H1 (cell line): ENCODE results near the gene SAMD9L. TPM values are rescaled to one million over a fixed set of nuclear protein-coding genes. Genes with fewer than 3 reads are reported as not detected.

Experiments used
- CTCF ChIA-PET: fragments of 300-600 bp; sonication (Branson Sonifier 250); formaldehyde crosslinking; loops from one replicate; lab custom pipeline; 2021; ENCODE audit not compliant: partially characterized antibody; lab: Charles Lee
- POLR2A ChIA-PET: fragments of 300-600 bp; sonication (Branson Sonifier 250); formaldehyde crosslinking; loops from one replicate; lab custom pipeline; 2021; ENCODE audit warnings: inconsistent platforms; ENCODE audit not compliant: partially characterized antibody; lab: Charles Lee
- DNase-seq, 2 experiments: peaks; one replicate each; pipeline versions ENCODE4 v3.0.0 to v3.0.0-alpha.2; 2010 to 2022; ENCODE audit warnings: low spot score in 2 of 2, low read depth in 1 of 2, mixed read lengths in 1 of 2
- FAIRE-seq: peaks from 2 replicates; lab custom pipeline; 2011; peaks lifted over from hg19 to GRCh38; lab: Jason Lieb, UNC
- H2AFZ ChIP-seq: 2 replicates; pipeline ENCODE4 v1.8.1; 2012; ENCODE audit warnings: low read length, inconsistent platforms
- H2AK5ac ChIP-seq: 2 replicates; pipeline ENCODE4 v1.6.1; 2013; ENCODE audit warnings: low read depth, low read length
- H2BK120ac ChIP-seq: replicated peaks from 2 replicates; pipeline ENCODE3; 2013; ENCODE audit warnings: low read depth, low read length, inconsistent platforms
- H2BK12ac ChIP-seq: 2 replicates; pipeline ENCODE4 v1.6.1; 2013; ENCODE audit warnings: low read depth, low read length
- H2BK15ac ChIP-seq: 2 replicates; pipeline ENCODE4 v1.6.1; 2013; ENCODE audit warnings: low read length
- H2BK20ac ChIP-seq: 2 replicates; pipeline ENCODE4 v1.6.1; 2013; ENCODE audit warnings: low read length
- H2BK5ac ChIP-seq: 2 replicates; pipeline ENCODE4 v1.6.1; 2013; ENCODE audit warnings: low read depth, low read length
- H3K14ac ChIP-seq: 2 replicates; pipeline ENCODE4 v1.6.1; 2013; ENCODE audit warnings: inconsistent platforms; ENCODE audit not compliant: insufficient read length
- H3K18ac ChIP-seq: 2 replicates; pipeline ENCODE4 v1.6.1; 2013; ENCODE audit warnings: low read length; ENCODE audit errors: extremely low read depth
- H3K23ac ChIP-seq: 2 replicates; pipeline ENCODE4 v1.6.1; 2013; ENCODE audit warnings: inconsistent platforms; ENCODE audit not compliant: insufficient read length
- H3K23me2 ChIP-seq: 2 replicates; pipeline ENCODE4 v1.6.1; 2013; ENCODE audit warnings: low read depth, low read length
- H3K27ac ChIP-seq: 2 replicates; pipeline ENCODE4 v1.6.1; 2011; ENCODE audit warnings: low read depth, low read length, inconsistent platforms
- H3K27me3 ChIP-seq, 4 experiments: replicated peaks in 1 of 4; 1 replicate in 1 of 4; 2 replicates in 3 of 4; pipeline versions ENCODE4 v1.6.1 to v1.8.1; 2011 to 2013; ENCODE audit warnings: low read length in 3 of 4, mild to moderate bottlenecking in 3 of 4, inconsistent platforms in 2 of 4, mixed read lengths in 2 of 4, moderate library complexity in 1 of 4; ENCODE audit not compliant: control insufficient read depth in 3 of 4, insufficient read depth in 3 of 4; ENCODE audit errors: extremely low read depth in 1 of 4
- H3K36me3 ChIP-seq, 4 experiments: 2 replicates each; pipeline versions ENCODE4 v1.6.1 to v1.8.1; 2011 to 2013; ENCODE audit warnings: mild to moderate bottlenecking in 4 of 4, low read length in 3 of 4, moderate library complexity in 2 of 4, control low read depth in 1 of 4, inconsistent platforms in 1 of 4; ENCODE audit not compliant: insufficient read depth in 4 of 4, control insufficient read depth in 2 of 4
- H3K4ac ChIP-seq: replicated peaks from 2 replicates; pipeline ENCODE3; 2013; ENCODE audit warnings: low read length, low read depth, mixed read lengths, inconsistent platforms; ENCODE audit not compliant: insufficient read length
- H3K4me1 ChIP-seq, 4 experiments: replicated peaks in 1 of 4; 1 replicate in 1 of 4; 2 replicates in 3 of 4; pipeline versions ENCODE4 v1.6.1 to v1.8.1; 2011 to 2013; ENCODE audit warnings: low read length in 3 of 4, inconsistent platforms in 2 of 4, mixed read lengths in 1 of 4; ENCODE audit not compliant: insufficient read depth in 4 of 4, control insufficient read depth in 3 of 4
- H3K4me2 ChIP-seq, 2 experiments: 2 replicates each; pipeline versions ENCODE4 v1.6.1 to v1.8.1; 2011 to 2013; ENCODE audit warnings: low read depth in 2 of 2, low read length in 2 of 2, control low read depth in 1 of 2, inconsistent platforms in 1 of 2, mild to moderate bottlenecking in 1 of 2; ENCODE audit not compliant: insufficient read depth in 1 of 2
- H3K4me3 ChIP-seq, 4 experiments: fragments of 200-600, 300-600 bp in 1 of 4; sonication (generic), shearing (Covaris generic), sonication (Bioruptor Twin) in 1 of 4; 2 replicates each; pipeline versions ENCODE4 v1.5.1 to v1.8.1; 2011 to 2016; ENCODE audit warnings: low read length in 4 of 4, low read depth in 3 of 4, control low read depth in 2 of 4, inconsistent platforms in 2 of 4, mild to moderate bottlenecking in 2 of 4, mixed read lengths in 1 of 4, moderate library complexity in 1 of 4; ENCODE audit not compliant: insufficient read depth in 2 of 4; ENCODE audit errors: extremely low read depth in 1 of 4
- H3K56ac ChIP-seq: replicated peaks from 2 replicates; pipeline ENCODE3; 2013; ENCODE audit warnings: low read depth, mild to moderate bottlenecking, mixed read lengths, low read length, inconsistent platforms; ENCODE audit not compliant: insufficient read length
- H3K79me1 ChIP-seq: 2 replicates; pipeline ENCODE4 v1.6.1; 2013; ENCODE audit warnings: low read depth, low read length, control low read depth
- H3K79me2 ChIP-seq, 2 experiments: 2 replicates each; pipeline versions ENCODE4 v1.6.1 to v1.8.1; 2012 to 2013; ENCODE audit warnings: low read length in 2 of 2, mild to moderate bottlenecking in 2 of 2, inconsistent platforms in 1 of 2; ENCODE audit not compliant: insufficient read depth in 2 of 2, control insufficient read depth in 1 of 2
- H3K9ac ChIP-seq, 4 experiments: replicated peaks in 1 of 4; 1 replicate in 1 of 4; 2 replicates in 3 of 4; pipeline versions ENCODE4 v1.6.1 to v1.8.1; 2011 to 2013; ENCODE audit warnings: low read depth in 3 of 4, low read length in 3 of 4, control low read depth in 2 of 4, mild to moderate bottlenecking in 2 of 4, moderate library complexity in 2 of 4, inconsistent platforms in 1 of 4; ENCODE audit errors: extremely low read depth in 1 of 4
- H3K9me3 ChIP-seq, 2 experiments: 2 replicates each; pipeline versions ENCODE4 v1.6.1 to v1.8.1; 2012 to 2013; ENCODE audit warnings: mild to moderate bottlenecking in 2 of 2, moderate library complexity in 2 of 2, control low read depth in 1 of 2, inconsistent platforms in 1 of 2, low read depth in 1 of 2, low read length in 1 of 2, mixed read lengths in 1 of 2; ENCODE audit not compliant: insufficient read depth in 2 of 2
- H4K20me1 ChIP-seq, 2 experiments: replicated peaks in 1 of 2; 2 replicates each; pipeline versions ENCODE3 to v1.8.1; 2011 to 2013; ENCODE audit warnings: inconsistent platforms in 2 of 2, low read length in 2 of 2, mild to moderate bottlenecking in 1 of 2; ENCODE audit not compliant: insufficient read depth in 2 of 2, control insufficient read depth in 1 of 2
- H4K5ac ChIP-seq: 2 replicates; pipeline ENCODE4 v1.6.1; 2013; ENCODE audit warnings: low read length, low read depth, mixed read lengths, inconsistent platforms; ENCODE audit not compliant: insufficient read length
- H4K8ac ChIP-seq: 2 replicates; pipeline ENCODE4 v1.8.0; 2013; ENCODE audit warnings: mild to moderate bottlenecking, moderate library complexity, low read length, inconsistent platforms; ENCODE audit not compliant: insufficient read depth; ENCODE audit errors: extremely low read depth
- H4K91ac ChIP-seq: replicated peaks from 2 replicates; pipeline ENCODE3; 2013; ENCODE audit warnings: low read length, mixed read lengths, inconsistent platforms; ENCODE audit not compliant: insufficient read length
- CEBPB ChIP-seq: IDR thresholded peaks from 2 replicates; pipeline ENCODE4 v1.6.1; 2012; ENCODE audit warnings: low read depth, low read length
- JUN ChIP-seq: IDR thresholded peaks from 2 replicates; pipeline ENCODE4 v1.6.1; 2011; ENCODE audit warnings: low read depth, mild to moderate bottlenecking, improper control_type of control experiment, low read length
- KDM5A ChIP-seq: fragments of 200-600 bp; IDR thresholded peaks from 2 replicates; pipeline ENCODE4 v1.7.1; 2012; ENCODE audit warnings: mild to moderate bottlenecking, low read length, inconsistent platforms, mixed read lengths
- MAX ChIP-seq: IDR thresholded peaks from 2 replicates; pipeline ENCODE4 v1.6.1; 2012; ENCODE audit warnings: inconsistent platforms
- POLR2AphosphoS5 ChIP-seq: IDR thresholded peaks from 2 replicates; pipeline ENCODE4 v1.6.1; 2011; ENCODE audit warnings: low read depth, low read length
- RAD21 ChIP-seq, 2 experiments: IDR thresholded peaks in 1 of 2; conservative IDR thresholded peaks in 1 of 2; 2 replicates each; pipeline ENCODE4 v1.6.1; 2011; ENCODE audit warnings: low read depth in 2 of 2, low read length in 2 of 2, improper control_type of control experiment in 1 of 2, inconsistent platforms in 1 of 2, mild to moderate bottlenecking in 1 of 2, moderate library complexity in 1 of 2
- SP2 ChIP-seq: IDR thresholded peaks from 2 replicates; pipeline ENCODE4 v1.6.1; 2012; ENCODE audit warnings: mild to moderate bottlenecking, low read length, inconsistent platforms
- SP4 ChIP-seq: IDR thresholded peaks from 2 replicates; pipeline ENCODE4 v1.6.1; 2012; ENCODE audit warnings: low read length, inconsistent platforms
- TAF7 ChIP-seq: optimal IDR thresholded peaks from 2 replicates; pipeline ENCODE3; 2011; ENCODE audit warnings: low read depth, mild to moderate bottlenecking, inconsistent platforms, low read length, moderate library complexity, borderline replicate concordance
- ZNF274 ChIP-seq: IDR thresholded peaks from 2 replicates; pipeline ENCODE4 v1.7.0; 2012; ENCODE audit warnings: low read length, borderline replicate concordance; ENCODE audit errors: extremely low read depth
- WGBS, 2 experiments: shearing (Covaris generic) in 1 of 2; methylation state at CpG; one replicate each; pipeline versions ENCODE4 v1.1.6 to v1.1.7; 2013 to 2015; ENCODE audit warnings: low lambda C conversion rate in 2 of 2, mixed read lengths in 2 of 2, inconsistent platforms in 1 of 2, low coverage in 1 of 2, missing lambda C conversion rate in 1 of 2; ENCODE audit not compliant: insufficient replicate concordance in 2 of 2, insufficient coverage in 1 of 2, insufficient read length in 1 of 2; ENCODE audit errors: extremely low coverage in 1 of 2, missing lambda C conversion rate in 1 of 2; 5-methylcytosine and 5-hydroxymethylcytosine counted together
- polyA plus RNA-seq, 7 experiments: library from polyadenylated mRNA; depleted of rRNA in 3 of 7; stranded (reverse) in 5 of 7; unstranded in 2 of 7; fragments of >200 nt in 5 of 7; fragments of 200-250 nt in 2 of 7; gene quantifications; 1 replicate in 5 of 7; 2 replicates in 1 of 7; 4 replicates in 1 of 7; pipeline versions ENCODE4 v1.2.1 to v1.2.3, GENCODE V29; 2011 to 2013; ENCODE audit warnings: missing spikeins in 2 of 7, mixed read lengths in 2 of 7
- total RNA-seq: library from RNA; stranded (reverse); fragmentation: NEBNext Ultra II Directional; extraction: Animal tissue kit (Norgen Biotek cat#: 25700); gene quantifications from 2 replicates; pipeline ENCODE4 v1.2.1, GENCODE V29; 2021
- TF ChIP-seq, protein P1 (sequence below): IDR thresholded peaks from 2 replicates; pipeline ENCODE4 v1.6.1; 2011; ENCODE audit warnings: low read depth, mild to moderate bottlenecking, low read length; ENCODE audit not compliant: insufficient read depth

The SAMD9L gene
- total and polyA plus RNA-seq, 2 of the 8 experiments (the other 6 are each of a cell fraction or from before 2014, with no cell fraction given), result not detected

GRCh38 chr7:93138576-93138975, 9.6 kb downstream of the SAMD9L start:
- TF ChIP-seq SP4 (no peak), KDM5A (no peak), TAF7 (no peak), JUN (no peak), ZNF274 (no peak), CEBPB (no peak), SP2 (no peak), POLR2AphosphoS5 (no peak), MAX (no peak), RAD21 (IDR thresholded peaks at IDR 0.05 in 1 of 2, conservative IDR thresholded peaks at IDR 0.05 in 1 of 2; ENCODE audit: low read depth in 2 of 2, low read length in 2 of 2) (no peak)
- TF ChIP-seq, protein P1, sequence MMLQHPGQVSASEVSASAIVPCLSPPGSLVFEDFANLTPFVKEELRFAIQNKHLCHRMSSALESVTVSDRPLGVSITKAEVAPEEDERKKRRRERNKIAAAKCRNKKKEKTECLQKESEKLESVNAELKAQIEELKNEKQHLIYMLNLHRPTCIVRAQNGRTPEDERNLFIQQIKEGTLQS, result no peak
- no peak overlapping the region for H4K91ac ChIP-seq
- H3K27ac ChIP-seq, result no peak overlapping the region
- H3K9me3 ChIP-seq, result no peaks in the 10 kb centered on the region
- H3K36me3 ChIP-seq, result no peaks in the 10 kb centered on the region
- no peak overlapping the region for H3K4me3 ChIP-seq
- H4K8ac ChIP-seq, result no peak overlapping the region
- no peak overlapping the region for H2BK5ac ChIP-seq
- no peaks in the 10 kb centered on the region for H3K4me1 ChIP-seq
- H3K23ac ChIP-seq, result no peak overlapping the region
- FAIRE-seq (no peak), DNase-seq (no peak)
- no peak overlapping the region for H2BK20ac ChIP-seq
- H2AK5ac ChIP-seq, result no peak overlapping the region
- no peaks in the 10 kb centered on the region for H3K23me2 ChIP-seq
- H3K9ac ChIP-seq, result no peak overlapping the region
- no peak overlapping the region for H2BK12ac ChIP-seq
- H2AFZ ChIP-seq, result no peak overlapping the region
- no peaks in the 10 kb centered on the region for H3K79me2 ChIP-seq
- H3K56ac ChIP-seq, result no peak overlapping the region
- H3K79me1 ChIP-seq, result no peaks in the 10 kb centered on the region
- ChIA-PET CTCF (no interaction called here), POLR2A (no interaction called here)
- H3K18ac ChIP-seq, result no peak overlapping the region
- H3K4ac ChIP-seq, result no peak overlapping the region
- H4K5ac ChIP-seq, result no peak overlapping the region
- H4K20me1 ChIP-seq, result no peaks in the 10 kb centered on the region
- 92% methylated on average over 4 of the region's 4 CpGs; no CpG with 5 or more reads in 1 of the 2 experiments for WGBS, 2 experiments
- no peak overlapping the region for H2BK120ac ChIP-seq
- no peak overlapping the region for H3K4me2 ChIP-seq
- H3K27me3 ChIP-seq, result no peaks in the 10 kb centered on the region; a peak in 1 of 7 replicates
- H2BK15ac ChIP-seq, result no peak overlapping the region
- no peak overlapping the region for H3K14ac ChIP-seq
